DND-41 (cell line): ENCODE data around the gene CRABP1.

Experiments used
- CTCF ChIP-seq: IDR thresholded peaks from 2 replicates; pipeline ENCODE4 v1.5.1; 2012; ENCODE audit warnings: borderline replicate concordance, low read length, moderate library complexity, mild to moderate bottlenecking; ENCODE audit not compliant: poor library complexity, severe bottlenecking; ENCODE audit errors: extremely low read depth
- EZH2 ChIP-seq: IDR thresholded peaks from 3 replicates; pipeline ENCODE4 v1.6.1; 2012; ENCODE audit warnings: borderline replicate concordance, low read depth, mild to moderate bottlenecking, moderate library complexity, low read length, inconsistent platforms; ENCODE audit not compliant: severe bottlenecking

- no peak for TF ChIP-seq CTCF
- TF ChIP-seq EZH2: no peak
Observed at GRCh38 chr15:78299101-78299930, 40.8 kb upstream of the CRABP1 start, which contains the start of gene SKIC8.
